NCI-H187 treated with DMSO at 0.1 percent for 48 hours (cell line): Measurements from ENCODE around the gene NUDT3.
A peak's percentile ranks its signal among the peaks of the same experiment; 100 is the strongest.
"Not testable (repeated sequence)": the region's sequence is repeated elsewhere in the genome, so short reads cannot be mapped to it uniquely, and the experiment has no call there.

Source experiments
- DNase-seq: peaks from one replicate; lab custom pipeline; 2025; lab: John Stamatoyannopoulos, UW

NUDT3 gene

DNA sequence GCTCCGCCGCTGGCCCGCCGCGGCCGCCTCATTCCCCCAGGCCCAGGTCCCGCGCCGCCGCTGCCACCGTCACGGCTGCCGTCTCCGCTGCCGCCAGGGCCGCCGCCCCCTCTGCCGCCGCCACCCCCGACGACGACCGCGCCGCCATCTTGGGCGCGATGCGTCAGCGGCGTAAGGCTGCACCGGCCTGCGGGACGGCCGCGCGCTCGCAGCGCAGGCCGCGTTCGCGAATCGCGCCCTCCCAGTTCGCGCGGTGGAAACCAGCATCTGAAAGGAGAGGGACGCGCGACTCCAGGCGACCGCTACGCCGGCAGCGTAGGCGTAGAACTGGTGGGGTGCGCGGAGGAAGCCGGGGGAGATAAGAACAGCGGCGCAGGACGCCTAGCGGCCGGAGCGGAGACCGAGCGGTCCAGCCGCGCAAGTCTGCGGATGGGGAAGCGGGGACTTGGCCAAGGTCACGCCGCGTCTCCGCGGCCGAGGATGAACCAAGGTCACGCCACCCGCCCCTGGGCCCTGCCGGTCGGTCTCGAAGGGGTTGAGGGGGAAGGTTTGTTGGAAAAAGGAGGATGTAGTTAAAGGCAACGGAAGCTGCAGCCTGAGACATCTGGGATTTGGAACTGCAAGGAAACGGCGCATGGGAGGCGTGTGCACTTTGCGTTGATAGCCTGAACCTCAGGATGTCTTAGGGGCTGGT, at the start of gene NUDT3:
NUDT3 (minus strand) TSS at position 173 of the 694 bp plus-strand sequence. CDS start 307 bp downstream, outside the sequence.
- peak; percentile 50 for DNase-seq

GRCh38 chr6:34441526-34441925, 49.1 kb upstream of the NUDT3 start:
- DNase-seq = no peak

DNA sequence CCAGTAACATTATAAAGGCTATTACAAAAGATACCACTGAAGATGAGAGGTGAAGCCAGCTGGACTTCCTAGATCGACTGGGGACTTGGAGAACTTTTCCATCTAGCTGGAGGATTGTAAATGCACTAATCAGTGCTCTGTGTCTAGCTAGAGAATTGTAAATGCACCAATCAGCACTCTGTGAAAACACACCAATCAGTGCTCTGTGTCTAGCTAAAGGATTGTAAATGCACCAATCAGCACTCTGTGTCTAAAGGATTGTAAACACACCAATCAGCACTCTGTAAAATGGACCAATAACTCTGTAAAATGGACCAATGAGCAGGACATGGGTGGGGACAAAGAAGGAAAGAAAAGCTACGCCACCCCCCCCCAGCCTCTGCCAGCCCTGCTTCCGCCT, 47.0 kb upstream of the NUDT3 start:
- DNase-seq = no peak

GRCh38 chr6:34438705-34439104, 46.2 kb upstream of the NUDT3 start:
- DNase-seq = no peak

DNA sequence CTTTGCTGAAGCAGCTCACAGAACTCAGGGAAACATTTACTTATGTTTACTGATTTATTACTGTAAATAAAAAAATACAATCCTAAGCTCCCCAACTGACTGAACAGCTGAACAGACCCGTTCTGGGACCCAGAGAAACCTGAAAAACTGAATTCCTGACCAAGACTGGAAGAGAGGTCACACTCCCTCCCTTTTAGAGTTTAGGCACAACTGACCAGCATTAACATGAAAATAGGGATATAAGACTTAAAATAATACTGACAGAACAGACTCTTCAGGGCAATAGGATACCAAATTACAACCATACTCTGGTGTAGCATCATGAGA, 45.1 kb upstream of the NUDT3 start:
- DNase-seq = no peak

DNA sequence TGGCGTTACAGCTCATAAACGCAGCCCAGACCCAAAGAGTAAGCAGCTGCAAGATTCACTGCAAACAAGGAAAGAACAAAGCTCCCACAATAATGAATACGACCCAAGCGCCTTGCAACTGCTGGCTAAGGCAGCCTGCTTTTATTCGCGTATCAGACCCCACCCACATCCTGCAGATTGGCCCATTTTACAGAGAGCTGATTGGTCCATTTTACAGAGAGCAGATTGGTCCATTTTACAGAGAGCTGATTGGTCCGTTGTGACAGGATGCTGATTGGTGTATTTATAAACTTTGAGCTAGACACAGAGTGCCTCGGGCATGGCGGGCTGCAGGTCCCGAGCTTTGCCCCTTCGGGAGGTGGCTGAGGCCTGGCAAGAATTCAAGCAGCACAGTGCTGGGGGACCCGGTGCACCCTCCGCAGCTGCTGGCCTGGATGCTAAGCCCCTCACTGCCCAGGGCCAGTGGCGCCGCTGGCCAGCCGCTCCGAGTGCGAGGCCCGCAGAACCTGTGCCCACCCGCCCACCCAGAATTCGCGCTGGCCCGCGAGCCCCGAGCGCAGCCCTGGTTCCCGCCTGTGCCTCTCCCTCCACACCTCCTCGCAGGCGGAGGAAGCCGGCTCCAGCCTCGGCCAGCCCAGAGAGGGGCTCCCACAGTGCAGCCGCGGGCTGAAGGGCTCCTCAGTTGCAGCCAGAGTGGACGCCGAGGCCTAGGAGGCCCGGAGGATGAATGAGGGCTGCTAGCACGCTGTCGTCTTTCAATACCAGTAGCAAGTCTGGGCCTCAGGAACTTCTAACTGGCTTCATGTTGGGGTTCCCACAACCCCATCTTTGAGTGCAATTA, 44.6 kb upstream of the NUDT3 start:
- DNase-seq = no peak

- DNase-seq = no peak
These were observed 43.4 kb upstream of the NUDT3 start for GRCh38 chr6:34435916-34436315.

GRCh38 chr6:34425498-34426410, 33.3 kb upstream of the NUDT3 start, which contains the start of gene RPS10:
Gene RPS10, minus strand, starts transcription at chr6:34426069. Its CDS starts 848 bp downstream, at chr6:34425221.
- peak; percentile 39 for DNase-seq

DNA sequence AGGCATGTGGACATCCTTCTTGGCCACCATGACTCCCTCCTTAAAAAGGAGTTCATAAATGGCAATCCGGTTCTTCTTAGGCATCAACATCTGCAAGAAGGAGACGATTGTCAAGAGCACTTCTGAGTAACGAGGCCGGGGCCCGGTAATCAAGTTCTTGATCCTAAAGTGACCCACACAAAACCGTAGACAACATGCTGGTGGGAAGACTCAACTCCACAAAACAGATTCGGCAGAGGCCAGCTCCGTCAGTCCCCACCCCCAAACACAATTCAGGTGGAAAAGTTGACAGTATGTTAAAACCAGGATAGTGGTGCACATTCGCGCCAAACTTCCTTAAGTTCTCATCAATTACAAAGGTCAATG, 32.6 kb upstream of the NUDT3 start:
- no peak for DNase-seq

DNA sequence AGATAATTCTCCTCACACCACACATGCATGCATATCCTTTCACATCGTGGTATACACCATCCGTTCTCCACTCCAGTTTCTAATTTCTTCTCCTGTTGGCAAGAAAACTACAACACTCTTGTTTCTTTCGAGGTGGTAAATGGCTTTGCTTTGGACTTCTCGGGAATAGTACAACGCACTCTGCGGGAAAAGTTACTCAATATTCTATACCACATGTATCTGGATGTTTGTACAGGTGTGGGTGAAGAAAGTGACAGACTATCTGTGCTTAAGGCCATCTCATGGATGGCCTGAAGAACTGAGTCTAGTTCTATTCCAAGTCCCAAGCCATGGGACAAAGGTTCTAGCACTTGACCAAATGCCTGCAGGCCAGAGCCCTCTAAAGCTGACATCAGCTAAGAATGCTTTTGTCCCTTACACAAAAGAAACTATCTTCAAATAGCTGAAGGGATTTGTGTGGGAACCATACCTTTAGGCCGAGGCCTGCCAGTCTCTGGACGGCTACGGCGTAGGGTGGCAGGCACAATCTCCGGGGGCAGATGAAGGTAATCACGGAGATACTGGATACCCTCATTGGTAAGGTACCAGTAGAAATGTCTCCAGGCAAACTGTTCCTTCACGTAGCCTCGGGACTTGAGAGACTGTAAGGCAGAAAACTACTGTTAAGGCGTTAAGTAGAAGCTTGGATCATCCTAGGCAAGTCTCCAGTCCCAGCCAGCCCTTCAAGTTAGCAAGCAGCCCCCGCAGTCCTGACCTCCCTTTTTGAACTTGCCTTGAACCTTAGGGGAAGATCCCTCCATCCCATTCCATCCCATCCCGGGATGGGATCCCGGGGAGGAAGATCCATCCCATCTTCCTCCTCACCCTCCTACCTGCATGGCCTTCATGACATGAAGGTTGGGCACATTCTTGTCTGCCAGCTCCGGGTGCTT, 32.0 kb upstream of the NUDT3 start:
- no peak for DNase-seq

GRCh38 chr6:34423254-34423653, 30.8 kb upstream of the NUDT3 start:
- no peak for DNase-seq

GRCh38 chr6:34418367-34418766, 25.9 kb upstream of the NUDT3 start:
- no peak for DNase-seq

GRCh38 chr6:34416877-34417371, 24.5 kb upstream of the NUDT3 start:
- no peak for DNase-seq

GRCh38 chr6:34414999-34415858, 22.8 kb upstream of the NUDT3 start:
- DNase-seq = no peak

DNA sequence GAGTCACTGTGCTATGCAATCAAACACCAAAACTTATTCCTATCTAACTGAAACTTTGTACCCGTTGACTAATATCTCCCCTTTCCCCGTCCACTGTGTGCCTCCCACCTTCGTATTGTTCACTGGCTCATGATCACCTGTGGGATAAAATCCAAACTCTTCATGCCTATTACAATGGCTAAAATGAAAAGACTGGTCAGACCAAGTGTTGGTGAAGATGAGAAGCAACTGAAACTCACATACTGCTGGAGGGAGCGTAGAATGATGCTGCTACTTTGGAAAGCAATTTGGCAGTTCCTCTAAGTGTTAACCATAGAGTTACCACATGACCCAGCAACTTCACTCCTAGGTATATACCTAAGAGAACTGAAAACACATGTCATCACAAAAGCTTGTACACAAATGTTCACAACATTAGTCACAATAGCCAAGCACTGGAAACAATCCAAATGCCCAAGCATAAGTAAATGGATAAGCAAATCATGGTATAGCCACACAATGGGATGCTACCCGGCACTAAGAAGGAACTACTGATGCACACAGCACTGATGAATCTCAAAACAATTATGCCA, 20.3 kb upstream of the NUDT3 start:
- DNase-seq = no peak

DNA sequence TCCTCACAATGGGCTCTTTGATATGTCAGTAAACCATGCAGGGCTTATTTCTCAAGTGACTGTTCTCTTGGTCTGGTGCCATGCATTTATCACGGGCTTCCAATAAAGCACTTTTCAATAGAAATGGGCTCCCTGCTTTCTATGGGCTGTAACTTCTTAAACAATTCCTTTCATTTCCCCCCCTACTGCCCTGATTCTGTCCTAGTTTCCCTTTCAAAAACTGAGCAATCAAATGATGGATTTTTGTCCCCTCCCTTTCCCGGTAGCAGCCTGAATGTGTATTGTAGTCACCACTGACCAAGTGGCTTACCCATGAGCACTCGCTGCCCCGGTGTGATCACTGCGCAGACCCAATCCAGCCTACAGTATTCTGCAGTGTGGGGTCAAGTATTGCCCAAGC, 19.5 kb upstream of the NUDT3 start:
- DNase-seq = no peak

DNA sequence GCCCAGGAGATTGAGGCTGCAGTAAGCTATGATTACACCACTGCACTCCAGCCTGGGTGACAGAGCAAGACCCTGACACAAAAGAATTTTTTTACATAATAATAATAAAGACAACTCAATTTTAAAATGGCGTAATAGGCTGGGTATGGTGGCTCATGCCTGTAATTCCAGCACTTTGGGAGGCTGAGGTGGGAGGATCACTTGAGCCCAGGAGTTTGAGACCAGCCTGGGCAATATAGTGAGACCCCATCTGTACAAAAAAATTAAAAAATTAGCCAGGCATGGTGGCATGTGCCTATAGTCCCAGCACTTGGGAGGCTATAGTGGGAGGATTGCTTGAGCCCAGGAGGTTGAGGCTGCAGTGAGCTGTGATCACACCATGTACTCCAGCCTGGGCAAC, 15.4 kb upstream of the NUDT3 start:
- not testable (repeated sequence) for DNase-seq

- DNase-seq = no peak
These were observed 4.0 kb upstream of the NUDT3 start for GRCh38 chr6:34396518-34396917.

- no peak for DNase-seq
These were observed 1.5 kb upstream of the NUDT3 start for GRCh38 chr6:34393966-34394305.
